Activated naive CD8-positive, alpha-beta T cell treated with anti-CD3 and anti-CD28 coated beads for 36 hours (primary cell): ENCODE results near the gene GID4. TPM values are rescaled to one million over a fixed set of nuclear protein-coding genes. Genes with fewer than 3 reads are reported as not detected.

Source experiments
- DNase-seq: peaks from one replicate; pipeline ENCODE4 v3.0.0; 2021
- H3K27ac Mint-ChIP-seq: one replicate; pipeline ENCODE4 v1.8.0; 2022; ENCODE audit warnings: mild to moderate bottlenecking, moderate library complexity, mixed read lengths
- H3K27me3 Mint-ChIP-seq: one replicate; pipeline ENCODE4 v1.8.0; 2022; ENCODE audit warnings: mild to moderate bottlenecking, mixed read lengths
- H3K36me3 Mint-ChIP-seq: one replicate; pipeline ENCODE4 v1.8.0; 2021; ENCODE audit warnings: mild to moderate bottlenecking, mixed read lengths
- H3K4me1 Mint-ChIP-seq: one replicate; pipeline ENCODE4 v1.8.0; 2021; ENCODE audit warnings: mixed read lengths
- H3K4me3 Mint-ChIP-seq: one replicate; pipeline ENCODE4 v1.8.0; 2022; ENCODE audit warnings: mild to moderate bottlenecking, moderate library complexity, mixed read lengths
- H3K9me3 Mint-ChIP-seq: one replicate; pipeline ENCODE4 v1.8.0; 2022; ENCODE audit warnings: mixed read lengths
- total RNA-seq, 2 experiments: library from RNA; stranded (reverse); gene quantifications; one replicate each; pipeline ENCODE4 v1.2.3, GENCODE V29; 2021

Gene GID4
- total RNA-seq, 2 experiments from 2014 or later, result 7.2 to 7.7 TPM

GRCh38 chr17:18055597-18055996, 16.4 kb downstream of the GID4 start:
- H3K36me3 Mint-ChIP-seq, result peaks cover 5% of the 10 kb centered on the region
- H3K4me3 Mint-ChIP-seq, result no peak overlapping the region
- no peak overlapping the region for H3K27ac Mint-ChIP-seq
- H3K4me1 Mint-ChIP-seq, result no peaks in the 10 kb centered on the region
- DNase-seq, result no peak
- no peaks in the 10 kb centered on the region for H3K9me3 Mint-ChIP-seq
- no peaks in the 10 kb centered on the region for H3K27me3 Mint-ChIP-seq

- Mint-ChIP-seq H3K27ac (no peak overlapping the region), H3K4me1 (no peaks in the 10 kb centered on the region), H3K36me3 (peaks cover 5% of the 10 kb centered on the region), H3K27me3 (no peaks in the 10 kb centered on the region), H3K4me3 (no peak overlapping the region), H3K9me3 (no peaks in the 10 kb centered on the region)
- no peak for DNase-seq
Observed at GRCh38 chr17:18056214-18056613, 17.0 kb downstream of the GID4 start.

GRCh38 chr17:18059283-18059682, 20.1 kb downstream of the GID4 start:
- no peak overlapping the region for H3K27ac Mint-ChIP-seq
- no peak overlapping the region for H3K4me3 Mint-ChIP-seq
- no peak for DNase-seq
- H3K4me1 Mint-ChIP-seq, result no peaks in the 10 kb centered on the region
- no peaks in the 10 kb centered on the region for H3K9me3 Mint-ChIP-seq
- no peaks in the 10 kb centered on the region for H3K27me3 Mint-ChIP-seq
- H3K36me3 Mint-ChIP-seq, result peaks cover 5% of the 10 kb centered on the region

DNA sequence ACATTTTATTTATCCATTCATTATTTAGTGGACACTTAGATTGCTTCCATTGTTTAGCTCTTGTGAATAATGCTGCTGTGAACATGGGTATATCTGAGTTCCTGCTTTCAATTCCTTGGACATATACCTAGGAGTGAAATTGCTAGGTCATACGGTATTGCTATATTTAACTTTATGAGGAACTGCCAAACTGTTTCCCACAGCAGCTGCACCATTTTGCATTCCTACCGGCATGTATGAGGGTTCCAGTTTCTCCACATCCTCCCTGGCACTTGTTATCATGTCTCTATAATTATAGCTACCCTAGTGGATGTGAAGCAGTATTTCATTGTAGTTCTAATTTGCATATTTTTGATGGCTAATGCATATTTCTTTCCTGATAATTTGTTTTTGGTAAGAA, 24.8 kb downstream of the GID4 start:
- no peak for DNase-seq
- H3K4me1 Mint-ChIP-seq, result no peaks in the 10 kb centered on the region
- H3K27me3 Mint-ChIP-seq, result no peaks in the 10 kb centered on the region
- H3K4me3 Mint-ChIP-seq, result no peak overlapping the region
- no peaks in the 10 kb centered on the region for H3K36me3 Mint-ChIP-seq
- no peaks in the 10 kb centered on the region for H3K9me3 Mint-ChIP-seq
- no peak overlapping the region for H3K27ac Mint-ChIP-seq

- H3K9me3 Mint-ChIP-seq, result no peaks in the 10 kb centered on the region
- no peak overlapping the region for H3K27ac Mint-ChIP-seq
- no peaks in the 10 kb centered on the region for H3K27me3 Mint-ChIP-seq
- DNase-seq, result no peak
- no peak overlapping the region for H3K4me3 Mint-ChIP-seq
- no peaks in the 10 kb centered on the region for H3K36me3 Mint-ChIP-seq
- no peaks in the 10 kb centered on the region for H3K4me1 Mint-ChIP-seq
Observed at GRCh38 chr17:18065546-18065945, 26.3 kb downstream of the GID4 start.

GRCh38 chr17:18066866-18067265, 27.7 kb downstream of the GID4 start:
- H3K36me3 Mint-ChIP-seq, result no peaks in the 10 kb centered on the region
- H3K9me3 Mint-ChIP-seq, result no peaks in the 10 kb centered on the region
- H3K4me1 Mint-ChIP-seq, result peaks cover 5% of the 10 kb centered on the region
- H3K27ac Mint-ChIP-seq, result no peak overlapping the region
- H3K4me3 Mint-ChIP-seq, result no peak overlapping the region
- H3K27me3 Mint-ChIP-seq, result peaks cover 6% of the 10 kb centered on the region
- no peak for DNase-seq

- no peaks in the 10 kb centered on the region for H3K9me3 Mint-ChIP-seq
- no peak overlapping the region for H3K4me3 Mint-ChIP-seq
- H3K36me3 Mint-ChIP-seq, result no peaks in the 10 kb centered on the region
- H3K27ac Mint-ChIP-seq, result no peak overlapping the region
- H3K4me1 Mint-ChIP-seq, result peaks cover 5% of the 10 kb centered on the region
- peaks cover 6% of the 10 kb centered on the region for H3K27me3 Mint-ChIP-seq
- DNase-seq, result no peak
Observed at GRCh38 chr17:18069101-18069500, 29.9 kb downstream of the GID4 start.

DNA sequence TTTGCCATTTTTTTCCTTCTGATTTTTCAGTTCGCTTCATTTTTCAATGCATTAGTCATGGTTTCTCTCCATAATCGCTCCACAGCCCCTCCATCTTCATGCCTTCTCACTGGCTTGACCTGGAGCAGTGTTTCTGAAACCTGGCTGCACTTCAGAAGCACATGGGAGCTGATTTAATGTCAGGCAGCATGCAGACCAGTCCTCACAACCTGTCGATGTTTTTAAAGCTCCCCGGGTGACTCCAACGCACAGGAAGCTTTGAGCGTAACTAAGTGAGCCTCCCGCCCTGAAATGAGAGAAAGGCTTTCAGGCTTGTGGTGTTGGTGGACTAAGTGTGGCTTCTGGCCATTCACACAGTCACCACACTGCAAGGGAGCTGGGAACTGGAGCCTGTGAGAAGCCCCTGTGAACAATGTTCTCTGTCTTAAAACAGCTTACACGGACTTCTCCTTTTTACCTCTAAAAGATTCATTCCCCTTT, 31.7 kb downstream of the GID4 start:
- no peak for DNase-seq
- Mint-ChIP-seq H3K4me1 (peaks cover 5% of the 10 kb centered on the region), H3K27ac (no peak overlapping the region), H3K27me3 (peaks cover 14% of the 10 kb centered on the region), H3K36me3 (no peaks in the 10 kb centered on the region), H3K4me3 (peak overlapping the region; percentile 22), H3K9me3 (no peaks in the 10 kb centered on the region)

- H3K4me3 Mint-ChIP-seq, result no peak overlapping the region
- H3K36me3 Mint-ChIP-seq, result no peaks in the 10 kb centered on the region
- peaks cover 5% of the 10 kb centered on the region for H3K4me1 Mint-ChIP-seq
- H3K9me3 Mint-ChIP-seq, result no peaks in the 10 kb centered on the region
- no peak for DNase-seq
- H3K27ac Mint-ChIP-seq, result no peak overlapping the region
- H3K27me3 Mint-ChIP-seq, result peaks cover 14% of the 10 kb centered on the region
Observed at GRCh38 chr17:18071751-18072150, 32.5 kb downstream of the GID4 start.

- no peaks in the 10 kb centered on the region for H3K36me3 Mint-ChIP-seq
- peaks cover 5% of the 10 kb centered on the region for H3K4me1 Mint-ChIP-seq
- H3K27me3 Mint-ChIP-seq, result peaks cover 19% of the 10 kb centered on the region
- no peak overlapping the region for H3K4me3 Mint-ChIP-seq
- no peak for DNase-seq
- H3K9me3 Mint-ChIP-seq, result no peaks in the 10 kb centered on the region
- H3K27ac Mint-ChIP-seq, result no peak overlapping the region
Observed at GRCh38 chr17:18074566-18075272, 35.5 kb downstream of the GID4 start.

GRCh38 chr17:18076936-18077335, 37.7 kb downstream of the GID4 start:
- Mint-ChIP-seq H3K36me3 (no peaks in the 10 kb centered on the region), H3K4me1 (no peaks in the 10 kb centered on the region), H3K27ac (no peak overlapping the region), H3K27me3 (peaks cover 23% of the 10 kb centered on the region), H3K9me3 (no peaks in the 10 kb centered on the region), H3K4me3 (no peak overlapping the region)
- no peak for DNase-seq

DNA sequence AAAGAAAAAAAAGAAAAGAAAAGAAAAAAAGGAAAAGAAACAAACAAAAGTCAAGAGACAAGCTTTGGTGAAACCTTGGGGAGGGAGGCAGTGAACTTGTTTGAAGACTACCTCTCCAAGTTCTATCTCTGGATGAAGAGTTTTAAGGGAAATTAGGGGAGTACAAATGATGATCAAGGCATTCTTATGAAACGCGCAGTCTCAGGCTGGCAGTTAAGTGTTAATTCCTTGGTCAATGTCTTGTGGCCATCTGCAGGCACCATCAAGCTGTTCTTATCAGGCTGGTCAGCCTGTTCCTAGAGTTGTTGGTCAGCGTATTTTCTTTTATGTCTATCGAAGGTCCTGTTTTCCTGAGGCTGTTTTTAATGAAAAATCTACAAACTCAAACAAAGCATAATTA, 40.3 kb downstream of the GID4 start:
- H3K27me3 Mint-ChIP-seq, result peaks cover 23% of the 10 kb centered on the region
- no peaks in the 10 kb centered on the region for H3K4me1 Mint-ChIP-seq
- DNase-seq, result no peak
- no peaks in the 10 kb centered on the region for H3K36me3 Mint-ChIP-seq
- H3K9me3 Mint-ChIP-seq, result no peaks in the 10 kb centered on the region
- no peak overlapping the region for H3K4me3 Mint-ChIP-seq
- H3K27ac Mint-ChIP-seq, result no peak overlapping the region

DNA sequence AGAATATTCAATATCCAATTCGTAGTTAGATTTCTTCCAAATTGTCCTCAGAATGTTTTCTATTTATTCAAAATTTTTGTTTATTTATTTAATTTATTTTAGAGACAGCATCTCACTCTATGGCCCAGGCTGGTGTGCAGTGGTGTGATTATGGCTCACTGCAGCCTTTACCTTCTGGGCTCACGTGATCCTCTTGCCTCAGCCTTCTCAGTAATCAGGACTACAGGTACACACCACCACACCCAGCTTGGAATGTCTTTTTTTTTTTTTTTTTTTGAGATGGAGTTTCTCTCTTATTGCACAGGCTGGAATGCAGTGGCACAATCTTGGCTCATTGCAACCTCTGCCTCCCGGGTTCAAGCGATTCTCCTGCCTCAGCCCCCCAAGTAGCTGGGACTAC, 45.0 kb downstream of the GID4 start:
- no peaks in the 10 kb centered on the region for H3K9me3 Mint-ChIP-seq

DNA sequence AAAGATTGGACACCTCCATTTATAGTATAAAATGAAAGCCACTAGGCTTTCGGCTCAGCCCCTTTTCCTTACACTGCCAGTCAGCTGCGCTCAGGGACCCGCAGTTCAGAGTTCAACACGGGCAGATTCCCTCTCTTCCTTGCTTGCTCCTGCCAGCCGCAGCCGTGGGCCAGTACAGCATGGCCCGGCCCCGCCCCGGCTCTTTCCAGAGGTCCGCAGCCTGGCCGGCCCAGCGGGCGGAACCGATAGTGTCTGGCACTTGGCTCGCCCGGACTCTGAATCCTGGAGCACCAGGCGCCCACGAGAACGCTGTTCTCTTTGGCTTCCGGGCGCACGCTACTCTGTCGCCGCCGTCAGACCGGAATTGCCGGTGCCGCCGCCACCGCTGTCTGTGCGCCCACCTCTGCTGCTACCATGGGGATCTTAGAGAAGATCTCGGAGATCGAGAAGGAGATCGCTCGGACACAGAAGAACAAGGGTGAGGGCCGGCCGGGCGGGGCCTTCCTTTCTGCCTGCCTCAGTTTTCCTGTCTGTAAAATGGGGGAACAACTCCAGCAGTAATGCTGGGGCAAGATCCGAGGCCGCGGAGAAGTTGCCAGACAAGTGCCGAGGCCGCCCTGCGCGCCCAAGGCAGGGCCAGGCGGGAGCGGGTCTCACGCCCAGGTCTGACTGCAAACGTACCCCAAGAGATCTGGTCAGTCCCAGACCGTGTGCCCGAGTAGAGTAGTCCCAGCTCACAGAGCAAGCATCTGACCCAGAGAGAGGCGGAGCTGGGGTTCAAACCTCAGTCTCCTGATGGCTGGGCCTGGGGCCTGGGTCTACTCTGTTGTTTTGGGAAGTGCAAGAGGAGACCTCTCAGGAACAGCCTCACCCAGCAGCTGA, 48.6 kb downstream of the GID4 start, which contains the start of gene DRG2:
Gene DRG2 (plus strand): TSS at position 339 of the 882 bp plus-strand sequence. CDS start 76 bp downstream, at position 415.
- Mint-ChIP-seq H3K36me3 (peaks cover 9% of the 10 kb centered on the region), H3K27me3 (no peaks in the 10 kb centered on the region), H3K27ac (peak within 1 kb of the TSS; percentile 96), H3K4me3 (peak within 1 kb of the TSS; percentile 98), H3K9me3 (no peaks in the 10 kb centered on the region), H3K4me1 (peaks cover 16% of the 10 kb centered on the region)
- DNase-seq, result peak; percentile 90

More for the DNA sequence above, 45.0 kb downstream of the GID4 start:
- no peak overlapping the region for H3K27ac Mint-ChIP-seq
- no peak overlapping the region for H3K4me3 Mint-ChIP-seq
- peaks cover 2% of the 10 kb centered on the region for H3K36me3 Mint-ChIP-seq
- H3K27me3 Mint-ChIP-seq, result peaks cover 11% of the 10 kb centered on the region
- H3K4me1 Mint-ChIP-seq, result peaks cover 8% of the 10 kb centered on the region
- DNase-seq, result no peak

GRCh38 chr17:18089613-18090012, 50.4 kb downstream of the GID4 start:
- H3K4me3 Mint-ChIP-seq, result peak overlapping the region; percentile 19
- H3K27me3 Mint-ChIP-seq, result no peaks in the 10 kb centered on the region
- H3K36me3 Mint-ChIP-seq, result peaks cover 20% of the 10 kb centered on the region
- no peak for DNase-seq
- H3K4me1 Mint-ChIP-seq, result peaks cover 17% of the 10 kb centered on the region
- H3K27ac Mint-ChIP-seq, result peak overlapping the region; percentile 37
- no peaks in the 10 kb centered on the region for H3K9me3 Mint-ChIP-seq
